ENCODE results near the gene PCSK9.
"Not testable (repeated sequence)": the region's sequence is repeated elsewhere in the genome, so short reads cannot be mapped to it uniquely, and the experiment has no call there.

The PCSK9 gene

GRCh38 chr1:55010194-55010886 is 29.0 kb upstream of the PCSK9 start:
- no peak for DNase-seq

- DNase-seq: no peak
These were observed 28.5 kb upstream of the PCSK9 start for GRCh38 chr1:55010887-55011217.

DNA sequence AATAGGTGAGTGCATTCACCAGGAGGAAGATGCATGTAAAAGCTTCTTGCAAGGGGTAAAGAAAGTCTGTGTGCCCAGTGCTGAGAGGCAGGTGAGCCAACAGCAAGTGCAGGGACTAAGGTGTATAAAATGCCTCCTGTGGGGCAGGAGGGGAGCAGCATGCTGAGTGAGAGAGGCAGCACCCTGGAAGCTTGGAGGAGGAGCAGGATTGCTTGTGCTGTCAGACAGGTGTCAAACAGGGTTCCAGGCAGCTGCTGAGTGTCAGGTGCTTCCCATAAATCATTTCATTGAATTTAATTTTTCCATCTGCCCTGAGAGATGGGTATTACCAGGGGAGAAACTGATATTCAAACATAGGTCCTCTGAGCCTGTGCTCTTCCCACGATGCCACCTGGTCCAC is 26.7 kb upstream of the PCSK9 start:
- no peak for DNase-seq

- no peak for DNase-seq
These were observed 24.2 kb upstream of the PCSK9 start for GRCh38 chr1:55015123-55015522.

DNA sequence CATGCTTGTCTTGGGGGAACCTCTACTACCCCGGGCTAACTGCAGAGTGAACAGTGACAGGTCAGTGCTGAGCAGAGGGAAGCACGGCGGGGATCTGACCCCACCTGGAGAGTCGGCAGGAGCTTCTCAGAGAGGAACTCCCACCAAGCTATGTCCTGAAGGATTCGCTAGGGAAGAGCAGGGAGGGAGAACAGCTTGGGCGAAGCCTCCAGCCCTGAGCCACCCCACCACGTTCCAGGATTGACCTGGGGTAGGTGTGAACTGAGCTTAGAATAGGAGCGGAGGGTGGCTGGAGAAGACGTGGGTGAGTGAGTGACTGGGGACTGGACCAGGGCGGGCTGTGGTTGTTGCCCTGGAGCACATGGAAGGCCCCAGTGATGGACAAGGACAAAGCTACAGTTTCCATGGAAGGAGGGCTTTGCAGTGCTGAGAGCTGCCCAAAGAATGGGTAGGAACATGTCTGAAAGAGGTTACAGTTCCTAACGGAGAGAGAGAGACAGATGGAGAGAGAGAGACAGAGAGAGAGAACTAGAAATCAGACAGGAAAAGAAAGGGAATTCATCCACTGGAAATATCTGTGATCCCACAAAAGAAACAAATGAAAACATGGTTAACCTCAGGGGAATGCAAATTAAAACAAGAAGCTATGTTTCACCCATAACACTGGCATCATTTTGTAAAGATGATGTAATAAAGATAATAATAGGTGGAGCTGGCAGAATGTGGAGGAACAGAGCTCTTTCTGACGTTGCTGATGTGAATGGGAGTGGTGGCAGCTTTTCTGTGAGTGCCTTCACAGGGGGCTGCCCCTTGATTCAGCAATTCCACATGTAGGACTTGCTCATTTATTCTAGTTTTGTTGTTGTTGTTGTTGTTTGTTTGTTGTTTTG is 23.4 kb upstream of the PCSK9 start:
- DNase-seq: no peak

DNA sequence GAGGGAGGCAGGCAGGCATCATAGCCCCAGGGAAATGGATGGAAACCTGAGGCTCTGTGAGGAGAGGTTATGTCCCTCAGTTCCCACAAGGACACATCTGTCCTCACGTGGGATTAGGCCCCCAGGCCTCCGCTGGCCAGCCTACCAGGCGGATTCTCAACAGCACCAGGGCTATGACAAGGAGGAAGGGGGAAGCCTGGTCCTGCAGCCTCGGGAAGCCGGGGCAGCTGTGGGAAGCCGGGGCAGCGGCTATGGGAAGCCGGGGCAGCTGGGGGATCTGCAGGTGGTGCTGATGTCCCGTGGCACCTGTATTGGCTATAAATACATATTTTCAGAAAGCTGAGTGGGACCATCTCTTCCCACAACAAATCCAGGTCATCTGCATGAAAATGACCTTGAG is 21.0 kb upstream of the PCSK9 start:
- DNase-seq: no peak

DNA sequence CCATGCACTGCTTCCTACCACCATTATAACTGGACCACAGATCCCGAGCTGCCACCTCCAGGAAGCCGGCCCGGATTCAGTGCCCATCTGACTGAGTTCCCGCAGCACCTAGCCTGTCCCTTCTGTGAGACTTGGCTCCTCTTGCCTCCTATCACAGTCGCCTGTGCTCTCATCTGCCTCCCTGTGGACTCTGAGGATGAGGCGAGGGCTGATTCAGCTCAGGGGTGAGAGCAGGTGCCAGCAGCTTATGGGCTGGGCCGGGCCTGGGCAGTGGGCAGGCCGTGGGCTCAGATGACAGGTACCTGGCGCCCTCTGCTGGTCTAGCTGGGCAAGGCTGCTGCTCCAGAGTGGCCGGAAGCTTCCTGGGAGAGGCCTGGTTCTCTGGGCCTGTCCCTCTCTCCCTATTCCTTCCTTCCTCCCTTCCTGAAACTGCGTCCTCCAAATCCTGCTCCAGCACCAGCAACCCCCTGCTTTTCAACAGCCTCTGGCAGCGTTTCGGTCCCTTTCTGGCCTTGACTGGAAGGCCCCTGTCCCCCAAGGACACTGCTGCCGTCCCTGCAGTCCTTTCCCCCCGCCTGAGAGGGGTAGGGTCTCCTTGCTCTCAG is 17.3 kb upstream of the PCSK9 start:
- DNase-seq: peak; percentile 46

DNA sequence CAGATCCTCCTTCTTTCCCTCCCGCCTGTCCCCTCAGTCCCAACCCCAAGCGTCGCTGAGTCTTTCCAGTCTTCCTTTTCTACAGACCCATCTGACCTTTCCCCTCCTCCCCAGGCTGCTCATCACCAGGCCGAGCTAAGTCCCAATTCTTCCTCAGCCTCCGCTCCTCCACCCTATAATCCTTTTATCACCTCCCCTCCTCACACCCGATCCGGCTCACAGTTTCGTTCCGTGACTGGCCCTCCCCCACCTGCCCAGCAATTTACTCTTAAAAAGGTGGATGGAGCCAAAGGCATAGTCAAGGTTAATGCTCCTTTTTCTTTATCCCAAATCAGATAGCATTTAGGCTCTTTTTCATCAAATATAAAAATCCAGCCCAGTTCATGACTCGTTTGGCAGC is 15.2 kb upstream of the PCSK9 start:
- DNase-seq: not testable (repeated sequence)

DNA sequence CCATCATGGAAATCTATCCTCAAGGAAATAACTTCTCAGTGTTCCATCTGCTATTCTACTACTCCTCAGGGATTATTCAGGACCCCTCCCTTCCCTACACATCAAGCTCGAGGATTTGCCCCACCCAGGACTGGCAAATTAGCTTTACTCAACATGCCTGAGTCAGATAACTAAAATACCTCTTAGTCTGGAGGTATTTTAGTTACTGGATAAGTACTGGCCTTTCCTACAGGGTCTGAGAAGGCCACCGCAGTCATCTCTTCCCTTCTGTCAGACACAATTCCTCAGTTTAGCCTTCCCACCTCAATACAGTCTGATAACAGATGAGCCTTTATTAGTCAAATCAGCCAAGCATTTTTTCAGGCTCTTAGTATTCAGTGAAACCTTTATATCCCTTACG is 12.7 kb upstream of the PCSK9 start:
- not testable (repeated sequence) for DNase-seq

DNA sequence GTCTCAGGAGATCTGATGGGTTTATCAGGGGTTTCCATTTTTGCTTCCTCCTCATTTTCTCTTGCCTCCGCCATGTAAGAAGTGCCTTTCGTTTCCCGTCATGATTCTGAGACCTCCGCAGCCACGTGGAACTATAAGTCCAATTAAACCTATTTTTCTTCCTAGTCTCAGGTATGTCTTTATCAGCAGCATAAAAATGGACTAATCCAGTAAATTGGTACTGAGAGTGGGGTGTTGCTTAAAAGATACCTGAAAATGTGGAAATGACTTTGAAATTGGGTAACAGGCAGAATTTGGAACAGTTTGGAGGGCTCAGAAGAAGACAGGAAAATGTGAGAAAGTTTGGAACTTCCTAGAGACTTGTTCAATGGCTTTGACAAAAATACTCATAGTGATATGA is 8.2 kb upstream of the PCSK9 start:
- DNase-seq: not testable (repeated sequence)

DNA sequence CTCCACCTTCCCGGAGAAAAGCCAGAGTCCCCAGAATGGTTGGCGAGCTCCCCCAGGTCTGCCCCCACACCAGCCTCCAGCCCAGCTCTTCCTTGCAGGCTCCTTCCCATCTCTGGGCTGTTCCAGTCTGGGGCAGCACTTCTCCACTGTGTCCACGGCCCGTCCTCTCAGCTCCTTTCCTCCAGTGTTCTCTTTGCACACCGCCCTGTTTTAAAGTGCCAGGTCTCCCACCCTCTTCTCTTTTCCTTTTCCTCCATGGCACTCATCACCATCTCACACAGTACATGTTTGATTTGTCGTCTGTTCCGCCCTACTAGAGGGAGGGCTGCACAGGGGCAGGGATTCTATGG is 6.1 kb upstream of the PCSK9 start:
- no peak for DNase-seq

DNA sequence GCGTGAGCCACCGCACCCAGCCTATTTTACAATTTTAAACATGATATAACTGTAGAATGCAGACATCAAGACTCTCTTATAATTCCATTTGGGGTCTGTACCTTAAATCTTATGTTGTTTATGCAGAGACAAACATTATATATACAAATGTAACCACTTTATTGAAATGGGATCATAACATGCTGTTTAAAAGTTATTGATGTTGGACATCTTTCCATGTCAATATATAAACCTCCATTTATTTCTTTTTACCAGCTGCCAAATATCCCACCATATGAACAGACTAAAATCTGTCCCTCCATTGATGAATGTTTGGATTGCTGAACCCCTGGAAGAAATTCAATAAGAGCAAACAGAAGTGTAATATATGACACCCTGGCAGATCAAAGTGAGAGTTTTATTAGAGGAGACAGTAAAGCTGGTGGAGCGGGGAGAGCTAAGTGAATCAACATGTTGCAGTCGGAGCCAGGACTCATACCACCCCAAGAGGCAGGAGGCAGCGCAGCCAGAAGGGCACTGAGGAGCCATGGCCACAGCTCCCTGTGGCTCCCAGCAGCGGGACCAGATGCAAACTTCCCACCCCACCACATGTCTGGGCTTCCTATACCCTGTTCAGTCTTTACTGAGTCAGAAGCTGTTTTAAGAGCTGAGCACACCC is 4.7 kb upstream of the PCSK9 start:
- DNase-seq: no peak

DNA sequence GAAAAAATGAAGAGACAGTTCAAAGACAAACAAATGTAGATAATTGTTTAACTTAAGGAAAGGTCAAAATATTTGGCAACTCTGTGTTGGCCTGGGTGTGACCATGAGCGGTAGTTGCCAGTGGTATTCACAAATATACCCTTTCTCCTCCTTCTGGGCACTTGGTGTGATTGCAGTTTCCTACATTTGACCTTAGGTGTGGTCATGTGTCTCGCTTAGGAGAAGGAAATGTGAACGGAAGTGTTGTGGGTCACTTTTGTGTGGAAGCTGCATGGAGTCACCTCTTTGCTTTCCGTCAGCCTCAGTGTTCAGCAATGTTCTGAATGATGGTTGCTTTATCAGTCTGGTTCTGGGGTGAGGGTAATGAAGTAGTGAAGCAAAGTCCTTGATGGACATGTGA is 3.4 kb upstream of the PCSK9 start:
- DNase-seq: no peak

- DNase-seq: no peak
These were observed 1.4 kb upstream of the PCSK9 start for GRCh38 chr1:55037733-55038551.

- no peak for DNase-seq
These were observed 853 bp upstream of the PCSK9 start for GRCh38 chr1:55038552-55038838.

DNA sequence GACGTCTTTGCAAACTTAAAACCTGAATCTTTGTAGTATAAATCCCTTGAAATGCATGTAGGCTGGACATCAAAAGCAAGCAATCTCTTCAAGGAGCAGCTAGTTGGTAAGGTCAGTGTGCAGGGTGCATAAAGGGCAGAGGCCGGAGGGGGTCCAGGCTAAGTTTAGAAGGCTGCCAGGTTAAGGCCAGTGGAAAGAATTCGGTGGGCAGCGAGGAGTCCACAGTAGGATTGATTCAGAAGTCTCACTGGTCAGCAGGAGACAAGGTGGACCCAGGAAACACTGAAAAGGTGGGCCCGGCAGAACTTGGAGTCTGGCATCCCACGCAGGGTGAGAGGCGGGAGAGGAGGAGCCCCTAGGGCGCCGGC is 390 bp upstream of the PCSK9 start:
- no peak for DNase-seq

GRCh38 chr1:55040083-55040932 is 960 bp downstream of the PCSK9 start:
- no peak for DNase-seq

- no peak for DNase-seq
These were observed 1.7 kb downstream of the PCSK9 start for GRCh38 chr1:55040933-55041494.

DNA sequence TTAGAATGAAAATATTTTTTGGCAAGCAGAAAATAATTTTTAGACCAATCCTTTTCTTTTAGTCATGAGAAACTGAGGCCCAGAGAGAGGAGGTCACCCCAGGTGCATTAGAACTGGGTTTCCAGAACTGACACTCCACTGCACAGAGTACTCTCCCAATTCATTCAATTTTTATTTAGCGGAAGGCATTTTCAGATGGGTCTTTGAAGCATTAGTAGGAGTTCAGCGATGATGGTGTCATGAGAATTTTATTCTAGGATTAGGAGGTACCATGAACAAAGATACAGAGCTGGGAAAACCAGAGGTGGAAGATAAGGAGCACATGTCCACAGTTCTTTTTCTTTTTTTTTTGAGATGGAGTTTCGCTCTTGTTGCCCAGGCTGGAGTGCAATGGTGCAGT is 2.3 kb downstream of the PCSK9 start:
- DNase-seq: no peak

DNA sequence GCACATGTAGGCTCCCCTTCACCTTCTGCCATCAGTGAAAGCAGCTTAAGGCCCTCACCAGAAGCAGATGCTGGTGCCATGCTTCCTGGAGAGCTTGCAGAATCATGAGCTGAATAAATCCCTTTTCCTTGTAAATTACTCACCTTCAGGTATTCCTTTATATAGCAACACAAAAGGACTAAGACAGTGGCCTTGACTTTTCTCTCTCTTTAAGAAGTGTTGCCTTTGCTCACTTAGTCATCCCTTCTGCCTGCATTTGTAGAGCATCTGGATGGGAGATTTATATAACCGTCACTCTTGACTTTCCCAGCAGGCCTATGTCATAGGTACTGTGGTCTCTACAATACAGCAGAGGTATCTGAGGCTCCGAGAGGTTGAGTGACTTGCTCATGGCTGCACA is 3.7 kb downstream of the PCSK9 start:
- DNase-seq: no peak

GRCh38 chr1:55043726-55044125 is 4.4 kb downstream of the PCSK9 start:
- DNase-seq: no peak

All from NK-92 treated with Interleukin-12 subunit alpha and Interleukin-12 subunit beta, amount 100 ng/mL, for 24 hours (cell line).